Activated gamma-delta T cell treated with Interleukin-2 at 50 U/mL for 16 hours (primary cell): Measurements from ENCODE around the gene BCL7A.
"Not testable (repeated sequence)": the region's sequence is repeated elsewhere in the genome, so short reads cannot be mapped to it uniquely, and the experiment has no call there.

Source experiments
- DNase-seq: peaks from one replicate; pipeline ENCODE4 v3.0.0-alpha.2; 2020

Gene BCL7A

DNA sequence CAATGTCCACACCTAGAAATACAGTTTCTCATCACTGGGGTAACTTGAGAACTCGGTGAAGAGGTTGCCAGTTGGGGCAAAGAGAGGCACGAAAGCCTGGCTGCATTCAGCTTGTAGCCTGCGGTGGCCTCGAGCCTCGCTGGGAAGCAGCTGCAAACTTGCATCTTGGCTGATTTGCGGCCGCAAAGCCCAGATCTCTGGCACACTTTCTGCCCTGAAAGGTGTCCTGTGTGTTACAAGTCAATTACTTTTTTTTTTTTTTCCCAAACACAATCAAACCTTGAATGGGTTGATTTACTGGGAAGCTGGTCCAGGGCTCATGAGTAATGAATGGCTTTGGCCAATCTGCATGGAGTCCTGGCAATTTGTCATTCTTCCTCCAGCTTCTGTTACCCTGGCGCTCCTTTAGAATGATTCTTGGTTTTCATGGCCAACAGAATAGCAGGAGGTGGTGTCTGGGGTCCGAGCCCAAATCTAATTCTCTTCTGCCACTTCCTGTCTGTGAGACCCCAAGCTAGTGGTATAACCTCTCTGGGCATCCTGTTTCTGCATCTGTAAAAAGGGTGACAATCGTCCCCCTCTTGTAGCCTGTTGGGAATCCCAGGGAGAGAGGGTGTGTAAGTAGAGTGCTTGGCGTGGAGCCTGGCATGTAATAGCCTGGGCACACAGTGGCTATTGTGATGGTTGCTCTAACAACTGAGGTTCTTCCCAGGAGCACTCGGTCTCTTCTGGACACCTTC is 6.7 kb downstream of the BCL7A start:
- no peak for DNase-seq

DNA sequence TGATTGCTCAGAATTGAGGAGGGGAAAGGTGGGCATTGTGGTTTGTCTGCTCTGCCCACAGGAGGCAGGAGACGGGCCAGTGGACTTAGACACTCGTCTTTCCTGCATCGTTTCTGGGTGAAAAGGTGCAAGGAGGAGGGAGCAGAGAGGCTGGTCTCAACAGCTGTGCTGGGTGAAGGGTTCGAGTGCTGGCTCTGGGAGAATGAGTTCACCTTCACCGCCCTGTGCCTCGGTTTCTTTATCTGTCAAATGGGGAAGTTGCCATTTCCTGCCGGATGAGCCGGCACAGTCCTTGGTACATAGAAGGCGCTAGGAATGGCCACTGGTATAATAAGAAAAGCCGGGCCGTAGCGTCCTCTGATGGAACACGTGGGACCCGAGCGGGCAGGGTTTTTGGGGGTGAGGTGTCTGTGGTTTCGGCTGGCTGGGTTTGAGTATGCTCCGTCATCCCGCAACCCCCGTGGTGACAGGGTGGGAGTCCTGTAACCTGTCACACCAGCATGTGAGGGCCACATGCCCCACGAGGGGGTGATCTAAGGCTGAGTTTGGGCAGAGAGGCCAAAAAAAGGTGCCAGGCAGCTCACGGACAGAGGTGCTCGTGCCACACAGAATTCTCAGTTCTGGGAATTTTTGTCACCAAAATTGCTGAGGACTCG is 7.3 kb downstream of the BCL7A start:
- DNase-seq, result peak; percentile 21

DNA sequence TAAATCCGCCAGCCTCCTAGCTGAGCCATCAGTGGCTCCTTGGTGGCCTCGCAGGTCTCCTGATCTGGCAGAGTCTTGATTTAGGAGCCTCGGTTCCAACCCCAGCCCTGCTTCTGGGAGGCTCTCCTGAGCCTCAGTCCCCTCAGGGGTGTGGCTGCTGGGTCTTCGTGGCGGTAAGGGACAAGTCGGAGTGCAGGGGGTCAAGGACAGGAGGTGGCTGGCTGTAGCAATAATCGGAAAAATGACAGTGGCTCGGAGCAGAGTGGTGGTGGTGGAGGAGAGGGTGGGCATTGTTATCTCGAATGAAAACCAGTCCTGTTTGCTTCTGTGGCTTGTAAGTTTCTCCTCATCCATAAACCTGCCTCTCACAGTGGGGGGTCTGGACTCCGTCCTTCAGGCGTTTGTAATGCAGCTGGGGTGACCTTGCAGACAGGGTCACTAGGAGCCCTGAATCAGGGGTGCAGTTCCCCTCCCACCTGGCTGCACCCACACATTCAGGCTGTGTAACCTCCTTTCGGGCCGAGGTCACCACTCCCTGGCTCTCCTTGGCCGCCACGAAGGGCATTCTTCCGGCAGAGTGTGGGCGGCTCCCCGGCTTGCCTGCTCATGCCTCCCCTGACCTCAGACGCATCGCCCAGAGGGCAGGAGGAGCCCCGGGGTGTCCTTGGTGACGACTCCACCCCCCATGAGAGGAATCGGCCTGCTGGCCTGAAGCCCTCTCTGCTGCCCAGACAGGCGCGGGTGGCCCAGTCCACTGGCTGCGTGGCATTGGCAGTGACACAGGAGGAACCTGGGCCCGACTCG is 8.1 kb downstream of the BCL7A start:
- no peak for DNase-seq

DNA sequence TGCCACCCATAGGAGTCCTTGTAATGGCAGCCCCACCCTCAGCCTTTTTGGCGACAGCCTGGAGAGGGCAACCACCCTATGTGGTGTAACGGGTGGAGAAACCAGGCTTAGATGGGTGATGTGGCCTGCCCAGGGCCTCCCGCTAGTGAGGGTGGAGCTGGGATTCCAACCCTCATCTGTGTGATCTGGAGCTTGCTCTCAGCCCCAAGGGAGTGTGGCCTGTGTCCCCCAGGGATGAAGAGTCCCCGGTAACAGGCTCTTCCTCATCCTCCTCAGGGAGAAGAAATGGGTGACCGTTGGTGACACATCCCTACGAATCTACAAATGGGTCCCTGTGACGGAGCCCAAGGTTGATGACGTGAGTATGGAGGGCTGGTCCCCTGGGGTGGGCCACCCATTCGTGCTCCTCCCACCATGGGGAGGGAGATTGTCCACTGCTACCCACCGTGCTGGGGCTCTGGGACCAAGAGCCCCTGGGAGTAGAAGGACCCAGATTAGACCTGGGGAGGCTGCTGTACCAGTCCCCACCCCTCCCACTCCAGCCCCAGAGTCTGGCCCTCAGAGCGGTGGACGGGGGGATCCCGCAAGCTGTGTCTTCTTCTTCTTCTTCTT is 8.8 kb downstream of the BCL7A start:
- no peak for DNase-seq

DNA sequence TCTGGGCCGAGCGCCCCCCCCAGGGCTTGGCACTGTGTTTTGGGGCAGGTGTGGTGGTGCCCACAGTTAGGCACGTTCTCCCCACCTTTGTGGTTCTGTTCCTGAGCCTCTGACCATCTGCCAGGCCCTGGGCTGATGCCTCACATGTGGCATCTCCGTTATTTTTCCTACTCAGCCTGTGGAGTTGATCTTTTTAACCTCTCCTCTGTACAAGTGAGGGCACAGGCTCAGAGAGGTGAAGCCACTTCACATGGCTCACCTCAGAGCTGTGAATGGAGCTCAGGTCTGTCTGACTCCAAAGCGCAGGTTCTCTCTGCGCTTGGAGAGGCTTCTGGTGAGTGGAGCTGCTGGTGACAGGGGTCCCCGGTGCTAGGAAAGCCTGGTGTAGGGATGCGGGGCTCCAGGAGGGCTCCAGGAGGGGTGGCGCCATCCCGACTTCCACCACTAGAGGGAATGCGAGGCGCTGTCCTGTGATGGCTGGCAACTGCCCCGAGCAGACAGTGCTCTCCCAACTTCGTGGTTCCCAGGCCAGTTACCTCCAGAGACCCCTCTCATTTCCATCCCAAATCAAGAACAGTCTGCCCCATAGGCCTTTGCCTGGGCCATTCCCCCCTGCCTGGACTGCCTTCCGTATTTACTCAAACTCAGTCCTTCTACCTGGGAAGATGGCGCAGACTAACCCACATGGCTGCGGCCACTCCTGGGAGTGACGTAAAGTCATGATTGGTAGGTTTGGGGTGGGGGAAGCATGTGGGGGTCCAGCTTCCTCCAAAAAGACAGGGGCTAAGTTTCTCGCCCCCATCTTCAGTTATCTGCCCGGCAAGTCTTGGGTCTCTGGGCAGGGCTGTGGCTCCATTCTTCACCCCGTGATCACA is 9.9 kb downstream of the BCL7A start:
- DNase-seq, result peak; percentile 50

DNA sequence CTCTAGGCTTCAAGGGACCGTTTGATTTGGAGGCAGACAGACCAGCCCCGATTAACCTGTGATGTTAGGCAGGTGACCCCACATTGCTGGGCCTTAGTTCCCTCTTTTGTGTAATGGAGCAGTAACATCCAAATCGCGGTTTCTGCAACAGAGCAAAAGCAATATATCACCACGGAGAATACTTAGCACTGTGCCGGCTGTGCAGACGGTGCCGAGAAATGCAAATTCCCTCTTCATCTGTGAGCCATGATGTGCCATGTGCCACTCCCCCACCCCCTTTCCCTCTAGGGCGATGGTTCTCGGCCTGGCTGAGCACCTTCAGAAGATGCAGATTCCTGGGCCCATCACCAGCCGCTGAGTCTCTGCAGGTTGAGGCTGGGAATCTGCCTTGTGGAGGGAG is 10.9 kb downstream of the BCL7A start:
- no peak for DNase-seq

DNA sequence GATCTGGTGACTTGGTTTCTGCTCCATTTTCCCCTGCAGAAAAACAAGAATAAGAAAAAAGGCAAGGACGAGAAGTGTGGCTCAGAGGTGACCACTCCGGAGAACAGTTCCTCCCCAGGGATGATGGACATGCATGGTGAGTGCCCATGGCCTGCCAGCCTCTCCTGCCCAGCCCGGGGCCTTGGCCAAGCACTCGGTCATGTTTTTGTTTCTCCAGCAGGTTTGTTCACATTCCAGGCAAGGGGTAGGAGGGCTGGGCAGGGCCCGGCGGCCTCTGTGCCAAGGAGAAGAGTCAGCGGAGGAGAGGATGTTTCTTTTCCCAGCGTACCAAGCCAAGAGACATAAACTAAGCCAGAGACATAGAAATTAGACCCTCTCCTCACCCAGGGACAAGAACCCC is 13.6 kb downstream of the BCL7A start:
- DNase-seq, result no peak

DNA sequence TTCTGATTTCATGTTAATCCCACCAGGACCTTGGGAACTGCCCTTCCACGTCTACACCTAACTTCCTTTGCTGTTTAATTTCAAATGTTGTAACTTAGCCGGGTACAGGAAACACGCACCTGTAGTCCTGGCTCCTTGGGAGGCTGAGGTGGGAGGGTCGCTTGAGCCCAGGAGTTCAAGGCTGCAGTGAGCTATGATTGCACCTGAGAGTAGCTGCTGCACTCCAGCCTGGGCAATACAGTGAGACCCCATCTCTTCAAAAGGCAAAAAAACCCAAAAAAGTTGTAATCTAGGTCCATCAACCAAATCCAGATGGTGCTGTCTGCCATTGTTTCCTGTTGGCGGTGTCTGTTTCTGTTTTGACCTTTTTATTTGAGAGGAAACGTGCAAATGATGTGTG is 14.5 kb downstream of the BCL7A start:
- DNase-seq, result no peak

DNA sequence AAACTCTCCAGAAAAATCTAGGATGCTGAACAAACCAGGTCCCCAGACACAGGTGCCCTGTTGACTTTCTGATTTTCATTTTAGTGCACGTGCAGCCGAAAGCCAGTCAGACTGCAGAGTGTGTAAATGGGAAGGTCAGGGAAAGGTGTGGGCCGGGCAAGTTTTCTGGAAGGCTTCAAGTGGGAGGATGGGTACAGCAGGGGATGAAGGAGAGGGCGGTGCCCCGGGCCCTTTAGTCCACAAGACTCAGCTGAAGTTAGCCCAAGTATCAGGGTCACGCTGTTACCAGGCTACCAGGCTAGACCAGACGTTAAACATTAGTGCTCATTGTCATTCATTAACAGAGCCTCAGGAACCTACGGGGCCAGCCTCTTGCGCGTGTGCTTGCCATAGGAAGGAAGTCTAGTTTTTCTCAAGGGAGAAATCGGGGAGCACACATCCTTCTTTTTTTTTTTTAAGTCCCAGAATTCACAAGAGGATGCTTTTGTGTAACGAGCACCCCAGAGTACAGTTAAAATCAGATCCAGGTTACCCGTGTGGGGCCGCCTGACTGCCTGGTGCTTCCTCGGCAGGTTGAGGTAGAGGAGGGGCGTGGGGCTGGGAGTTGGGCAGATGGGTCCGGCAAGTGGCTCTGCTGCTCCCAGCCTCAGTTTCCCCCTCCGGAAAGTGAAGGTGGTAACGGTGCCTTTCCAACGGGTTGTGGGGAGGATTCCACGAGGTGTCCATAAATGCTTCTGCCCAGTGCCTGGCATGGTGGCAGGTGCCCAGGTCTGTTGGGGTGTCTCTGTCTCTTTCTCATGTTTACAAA is 19.1 kb downstream of the BCL7A start:
- no peak for DNase-seq

DNA sequence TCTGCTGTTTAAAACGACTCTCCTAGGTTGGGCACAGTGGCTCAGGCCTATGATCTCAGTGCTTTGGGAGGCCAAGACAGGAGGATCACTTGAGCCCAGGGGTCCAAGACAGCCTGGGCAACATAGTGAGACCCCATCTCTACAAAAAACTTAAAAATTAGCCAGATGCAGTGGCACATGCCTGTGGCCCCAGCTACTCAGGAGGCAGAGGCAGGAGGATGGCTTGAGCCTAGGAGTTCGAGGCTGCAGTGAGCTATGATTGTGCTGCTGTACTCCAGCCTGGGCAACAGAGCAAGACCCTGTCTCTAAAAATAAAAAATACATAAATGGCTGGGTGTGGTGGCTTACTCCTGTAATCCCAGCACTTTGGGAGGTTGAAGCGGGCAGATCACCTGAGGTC is 19.8 kb downstream of the BCL7A start:
- not testable (repeated sequence) for DNase-seq

DNA sequence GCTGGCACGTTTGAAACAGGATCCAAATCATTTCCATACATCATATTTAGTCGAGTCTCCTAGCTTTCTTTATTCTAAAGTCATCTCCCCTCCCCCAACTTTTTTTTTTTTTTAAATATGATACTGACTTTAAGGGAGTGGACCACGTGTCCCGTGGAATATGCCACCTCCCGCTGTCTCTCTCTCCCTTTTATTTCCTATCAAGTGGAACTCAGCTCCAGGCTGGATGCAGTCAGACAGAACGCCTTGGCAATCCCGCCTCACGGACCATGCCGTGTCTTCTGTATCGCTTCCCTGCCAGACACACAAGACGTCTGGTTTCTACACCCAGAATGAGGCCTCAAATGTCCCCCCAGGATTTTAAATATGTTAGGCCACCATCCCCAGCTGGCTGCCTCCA is 21.2 kb downstream of the BCL7A start:
- no peak for DNase-seq

DNA sequence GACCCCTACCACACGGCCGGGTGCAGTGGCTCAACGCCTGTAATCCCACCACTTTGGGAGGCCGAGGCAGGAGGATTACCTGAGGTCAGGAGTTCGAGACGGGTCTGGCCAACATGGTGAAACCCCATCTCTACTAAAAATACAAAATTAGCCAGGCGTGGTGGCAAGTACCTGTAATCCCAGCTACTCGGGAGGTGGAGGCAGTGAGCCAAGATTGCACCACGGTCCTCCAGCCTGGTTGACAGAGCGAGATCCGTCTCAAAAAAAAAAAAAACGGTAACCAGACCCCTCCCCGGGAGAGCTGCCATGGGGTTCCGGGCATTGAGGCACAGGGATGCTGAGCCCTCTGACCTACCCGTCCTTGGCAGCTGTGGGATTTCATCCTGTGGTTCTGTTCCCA is 21.8 kb downstream of the BCL7A start:
- no peak for DNase-seq

DNA sequence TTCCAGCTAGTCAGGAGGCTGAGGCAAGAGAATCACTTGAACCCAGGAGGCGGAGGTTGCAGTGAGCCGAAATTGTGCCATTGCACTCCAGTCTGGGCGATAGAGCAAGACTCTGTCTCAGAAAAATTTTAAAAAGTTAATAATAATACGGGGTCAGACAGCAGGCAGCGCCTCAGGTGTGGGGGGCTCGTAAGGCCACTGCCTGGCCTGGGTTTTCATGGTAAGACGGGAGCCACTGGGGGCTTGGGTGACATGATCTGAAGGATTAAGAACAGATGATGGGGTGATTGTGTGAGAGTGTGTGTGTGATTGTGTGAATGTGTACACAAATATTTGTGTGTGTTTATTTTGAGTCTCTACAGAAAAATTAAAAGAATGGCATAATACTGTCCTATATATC is 23.6 kb downstream of the BCL7A start:
- DNase-seq, result no peak

DNA sequence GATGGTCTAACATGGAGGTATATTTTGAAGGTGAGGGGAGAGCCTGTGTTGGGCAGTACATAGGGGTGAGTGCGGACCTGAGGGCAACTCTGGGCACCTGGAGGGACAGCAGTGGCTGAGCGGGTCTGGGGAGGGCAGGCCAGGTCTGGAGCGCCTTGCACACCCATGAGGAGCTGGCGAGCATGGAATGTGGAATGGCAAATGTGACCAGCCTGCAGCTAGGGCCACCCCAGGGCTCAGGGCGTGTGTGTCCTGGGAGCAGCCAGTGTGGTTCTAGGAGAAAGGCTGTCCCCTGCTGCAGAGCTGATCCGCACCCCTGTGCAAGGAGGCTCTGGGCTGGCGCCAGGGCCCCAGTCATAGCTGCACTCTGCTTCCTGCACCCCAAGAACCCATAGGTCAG is 24.5 kb downstream of the BCL7A start:
- no peak for DNase-seq

DNA sequence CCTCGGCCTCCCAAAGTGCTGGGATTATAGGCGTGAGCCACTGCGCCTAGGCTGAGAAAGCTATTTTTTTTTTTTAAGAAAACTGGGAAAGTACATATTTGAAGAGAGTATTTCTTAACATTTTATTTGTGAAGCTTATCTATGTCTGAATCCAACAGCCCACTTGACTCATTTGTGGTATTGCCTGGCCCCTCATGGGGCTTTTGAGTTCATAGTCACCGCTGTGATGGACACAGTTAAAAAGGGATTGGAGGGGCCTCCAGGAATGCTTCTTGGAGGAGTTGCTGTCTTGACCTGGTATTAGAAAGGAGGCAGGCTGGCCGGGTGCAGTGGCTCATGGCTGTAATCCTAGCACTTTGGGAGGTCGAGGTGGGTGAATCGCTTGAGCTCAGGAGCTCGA is 26.5 kb downstream of the BCL7A start:
- no peak for DNase-seq

DNA sequence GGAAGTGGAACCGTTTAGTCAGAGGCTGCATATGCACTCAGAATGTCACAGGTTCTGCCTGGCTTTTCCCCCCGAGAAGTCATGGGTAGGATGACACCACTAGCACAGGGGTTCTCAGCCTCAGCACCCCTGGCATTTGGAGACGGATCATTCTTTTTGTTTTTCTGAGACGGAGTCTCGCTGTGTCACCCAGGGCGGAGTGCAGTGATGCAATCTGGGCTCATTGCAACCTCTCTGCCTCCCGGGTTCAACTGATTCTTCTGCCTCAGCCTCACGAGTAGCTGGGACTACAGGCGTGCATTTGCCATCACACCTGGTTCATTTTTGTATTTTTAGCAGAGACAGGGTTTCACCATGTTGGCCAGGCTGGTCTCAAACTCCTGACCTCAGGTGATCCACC is 28.1 kb downstream of the BCL7A start:
- no peak for DNase-seq

DNA sequence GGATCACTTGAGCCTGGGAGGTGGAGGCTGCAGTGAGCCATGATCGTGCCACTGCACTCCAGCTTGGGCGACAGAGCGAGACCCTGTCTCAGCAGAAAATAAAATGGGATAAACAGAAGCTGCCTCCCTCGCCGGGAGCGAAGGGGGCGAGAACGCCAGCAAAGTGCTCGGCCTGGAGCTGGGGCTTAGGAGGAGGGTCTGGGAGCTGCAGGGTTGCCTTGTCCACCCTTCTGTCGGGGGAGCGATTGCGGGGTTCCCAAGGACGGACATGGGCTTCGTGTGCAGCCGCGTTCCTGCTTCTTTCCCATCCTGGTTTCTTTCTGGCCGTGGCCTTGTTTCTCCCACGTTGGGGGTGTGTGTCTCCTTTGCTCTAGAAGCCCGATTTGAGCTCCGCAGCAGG is 29.0 kb downstream of the BCL7A start:
- no peak for DNase-seq

DNA sequence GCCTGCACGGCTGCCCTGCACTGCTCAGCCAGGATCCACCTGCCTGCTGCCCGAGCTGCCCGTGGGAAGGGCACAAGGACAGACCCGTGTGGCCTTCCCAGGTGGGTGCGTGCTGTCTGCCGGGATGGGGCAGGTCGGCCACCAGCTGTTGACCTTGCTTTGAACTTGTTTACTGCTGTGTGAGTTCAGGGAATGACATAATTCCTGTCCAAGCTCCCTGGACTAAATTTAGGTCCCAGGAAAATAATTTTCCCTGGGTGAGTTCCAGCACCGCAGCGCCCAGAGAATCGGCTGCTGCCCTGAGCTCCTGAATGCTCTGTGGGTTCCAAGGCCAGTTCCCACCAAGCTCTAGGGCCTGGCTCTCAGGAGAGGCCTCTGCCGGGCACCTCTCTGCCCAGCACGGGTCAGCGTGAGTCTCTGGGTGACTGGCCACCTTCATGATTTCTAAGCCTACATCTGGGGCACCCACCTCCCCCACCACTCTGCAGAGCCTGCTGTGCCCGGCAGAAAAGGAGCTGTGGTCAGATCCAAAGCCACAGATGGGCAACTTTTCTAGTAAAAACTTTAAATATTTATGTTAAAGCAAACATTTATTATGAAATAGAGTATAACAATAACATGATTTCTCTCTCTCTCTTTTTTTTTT is 29.7 kb downstream of the BCL7A start:
- DNase-seq, result no peak

DNA sequence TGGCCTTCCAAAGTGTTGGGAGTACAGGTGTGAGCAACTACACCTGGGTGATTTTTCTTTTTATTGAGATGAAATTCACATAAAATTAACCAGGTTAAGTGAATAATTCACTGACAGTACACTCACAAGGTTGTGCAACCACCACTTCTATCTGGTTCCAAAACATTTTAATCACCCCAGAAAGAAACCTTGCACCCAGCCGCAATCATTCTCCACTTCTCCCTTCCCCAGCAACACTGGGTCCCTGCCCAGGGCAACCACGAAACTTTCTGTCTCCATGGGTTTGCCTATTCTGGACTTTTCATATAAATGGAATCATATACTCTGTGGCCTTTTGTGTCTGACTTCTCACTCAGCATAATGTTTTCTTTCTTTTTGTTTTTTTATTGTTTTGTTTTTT is 30.6 kb downstream of the BCL7A start:
- no peak for DNase-seq

DNA sequence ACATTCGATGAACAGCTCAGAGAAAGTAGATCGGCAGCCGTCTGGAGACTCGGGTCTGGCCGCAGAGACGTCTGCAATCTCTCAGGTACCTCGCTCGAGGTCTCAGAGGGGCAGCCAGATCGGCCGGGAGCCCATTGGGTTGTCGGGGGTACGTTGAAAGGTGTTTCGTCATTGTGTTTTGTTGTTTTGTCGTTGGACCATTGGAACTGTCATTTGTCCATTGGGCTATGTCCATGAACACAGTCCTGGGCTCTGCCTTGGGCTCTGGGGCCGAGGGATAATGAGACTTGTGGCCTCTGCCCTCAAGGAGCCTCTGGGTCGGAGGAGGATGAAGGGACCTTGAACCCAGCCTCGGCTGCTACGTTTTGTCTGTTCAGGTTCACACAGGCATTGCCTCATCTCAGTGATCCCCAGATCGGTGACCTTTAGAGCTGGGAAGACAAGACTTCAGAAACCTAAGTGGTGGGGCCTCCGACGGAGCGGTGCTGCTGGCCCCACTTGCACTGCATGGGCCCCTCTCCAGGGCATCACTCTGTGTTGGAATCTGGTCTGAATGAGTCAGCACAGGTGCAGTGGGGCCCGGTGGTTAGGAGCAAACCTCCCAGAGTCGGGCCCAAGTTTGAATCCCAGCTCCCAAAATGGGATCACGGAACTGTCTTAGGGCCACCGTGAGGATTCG is 33.3 kb downstream of the BCL7A start:
- DNase-seq, result no peak

DNA sequence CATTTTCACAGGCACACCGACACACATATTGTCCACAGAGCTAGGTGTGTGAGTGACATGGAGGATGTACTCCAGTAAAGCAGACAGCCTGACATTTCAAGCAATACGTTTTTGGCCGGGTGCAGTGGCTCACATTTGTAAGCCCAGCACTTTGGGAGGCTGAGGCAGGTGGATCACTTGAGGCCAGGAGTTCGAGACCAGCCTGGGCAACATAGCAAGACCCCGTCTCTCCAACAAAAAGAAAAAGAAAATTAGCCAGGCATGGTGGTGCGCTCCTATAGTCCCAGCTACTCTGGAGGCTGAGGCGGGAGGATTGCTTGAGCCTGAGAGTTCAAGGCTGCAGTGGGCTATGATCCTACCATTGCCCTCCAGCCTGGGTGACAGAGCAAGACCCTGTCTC is 34.7 kb downstream of the BCL7A start:
- not testable (repeated sequence) for DNase-seq
